ENCODE data around the gene EYA4. TPM values are rescaled to one million over a fixed set of nuclear protein-coding genes. Genes with fewer than 3 reads are reported as not detected.
A peak's percentile ranks its signal among the peaks of the same experiment; 100 is the strongest.

EYA4 gene
- polyA plus RNA-seq, 2 donors, result 0.02 to 0.04 TPM

DNA sequence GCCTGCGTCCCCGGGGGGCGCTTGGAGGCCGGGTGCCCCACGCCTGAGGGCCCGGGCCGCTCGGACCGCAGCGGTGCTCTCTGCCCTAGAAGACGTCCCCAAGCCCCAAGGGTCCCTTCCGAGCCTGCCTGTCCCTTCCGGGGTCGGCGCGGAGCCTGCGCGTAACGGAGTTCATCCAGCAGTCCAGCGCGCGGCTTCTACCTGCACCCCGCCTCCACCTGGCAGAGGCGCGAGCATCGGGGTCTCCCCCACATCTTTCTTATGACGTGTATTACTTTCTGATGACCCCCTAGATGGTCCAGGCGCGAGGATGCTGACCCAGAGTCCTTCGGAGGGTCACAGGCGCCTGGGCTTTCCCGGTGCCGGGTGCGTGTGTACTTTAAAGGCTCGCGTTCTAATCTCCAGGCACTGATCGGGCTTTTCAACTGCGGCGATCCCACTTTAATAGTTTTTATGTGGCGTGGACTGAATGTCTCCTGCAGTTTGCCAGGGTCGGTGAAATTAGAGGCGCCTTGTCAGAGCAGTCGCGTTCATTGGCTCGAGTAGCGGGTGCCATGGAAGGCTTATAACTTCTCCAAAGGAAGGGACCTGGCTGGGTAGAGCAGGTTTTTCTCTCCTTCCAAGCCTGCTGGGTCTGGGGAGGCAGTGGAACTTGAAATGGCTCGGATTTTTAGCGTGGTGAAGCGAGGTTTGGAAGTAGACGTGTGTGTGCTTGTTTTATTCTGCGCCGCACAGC, 912 bp downstream of the EYA4 start:
- Histone ChIP-seq H3K4me3 (ENCODE audit: low read depth in 1 of 2, low read length in 2 of 2) (peak overlapping the region; percentile 23 to 30), H3K9me3 (ENCODE audit: control insufficient read depth in 2 of 2, insufficient read depth in 1 of 2, low read depth in 1 of 2, low read length in 1 of 2) (no peaks in the 10 kb centered on the region), H3K27ac (ENCODE audit: low read depth in 2 of 2, low read length in 1 of 2) (no peak overlapping the region), H3K36me3 (ENCODE audit: control insufficient read depth in 2 of 2, insufficient read depth in 2 of 2, low read length in 1 of 2) (no peaks in the 10 kb centered on the region), H3K27me3 (ENCODE audit: control insufficient read depth in 1 of 2, insufficient read depth in 2 of 2, low read length in 2 of 2) (peaks cover 5 to 21% of the 10 kb centered on the region in 2 donors), H3K4me1 (ENCODE audit: control insufficient read depth in 2 of 2, insufficient read depth in 2 of 2, low read length in 1 of 2) (peaks cover 5 to 6% of the 10 kb centered on the region in 2 donors)
- WGBS, 2 donors, result 3 to 4% methylated on average over 52 of the region's 52 CpGs

DNA sequence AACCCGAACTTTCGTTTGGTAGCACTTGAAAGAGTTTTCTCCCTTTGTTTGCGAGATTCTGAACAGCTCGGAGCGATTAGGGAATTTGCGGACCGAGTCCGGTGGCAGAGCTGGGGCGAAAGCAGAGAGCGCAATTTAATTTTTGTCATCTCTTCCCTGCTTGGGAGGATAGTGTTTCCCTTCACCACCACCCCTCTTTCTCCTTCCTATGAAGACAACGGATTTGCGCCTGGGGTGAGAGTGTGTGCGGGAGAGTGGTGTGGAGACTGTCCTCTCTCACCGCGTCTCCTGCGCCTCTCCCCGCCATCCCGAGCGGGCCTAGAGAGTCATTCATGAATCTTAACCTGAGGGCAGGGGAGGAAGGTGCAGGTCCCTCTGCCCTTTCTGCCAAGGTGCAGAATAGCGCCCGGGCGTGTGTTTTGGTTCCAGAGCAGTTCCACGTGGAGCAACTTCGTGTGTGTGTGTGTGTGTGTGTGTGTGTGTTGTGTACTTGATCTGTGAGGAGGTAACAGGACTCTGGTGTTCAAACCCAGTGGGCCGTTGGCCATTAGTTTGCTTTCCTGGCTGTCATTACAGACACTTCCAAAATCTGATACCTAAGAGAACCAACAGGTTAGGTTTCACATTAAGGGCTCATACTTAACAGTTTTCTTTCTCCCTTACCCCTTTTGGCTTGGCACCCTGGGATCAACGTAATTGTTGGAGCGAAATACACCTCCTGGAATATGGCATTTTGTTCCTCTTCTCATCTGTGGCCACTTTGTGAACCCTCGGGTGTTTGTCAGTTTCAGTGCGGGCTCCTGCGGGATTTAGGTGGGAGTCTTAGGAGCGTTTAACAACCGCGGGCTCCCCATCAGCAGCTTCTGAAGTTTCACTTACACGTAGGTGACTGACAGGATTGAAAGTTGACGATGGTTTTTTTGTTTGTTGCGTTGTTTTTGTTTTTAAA, 1.8 kb downstream of the EYA4 start:
- Histone ChIP-seq H3K4me3 (ENCODE audit: low read depth in 1 of 2, low read length in 2 of 2) (peak overlapping the region in 1 of 2 donors; percentile 30), H3K27me3 (ENCODE audit: control insufficient read depth in 1 of 2, insufficient read depth in 2 of 2, low read length in 2 of 2) (peaks cover 5 to 21% of the 10 kb centered on the region in 2 donors), H3K9me3 (ENCODE audit: control insufficient read depth in 2 of 2, insufficient read depth in 1 of 2, low read depth in 1 of 2, low read length in 1 of 2) (no peaks in the 10 kb centered on the region), H3K36me3 (ENCODE audit: control insufficient read depth in 2 of 2, insufficient read depth in 2 of 2, low read length in 1 of 2) (no peaks in the 10 kb centered on the region), H3K27ac (ENCODE audit: low read depth in 2 of 2, low read length in 1 of 2) (no peak overlapping the region), H3K4me1 (ENCODE audit: control insufficient read depth in 2 of 2, insufficient read depth in 2 of 2, low read length in 1 of 2) (peaks cover 5 to 6% of the 10 kb centered on the region in 2 donors)
- WGBS, 2 donors, result 8 to 9% methylated on average over 36 of the region's 36 CpGs

DNA sequence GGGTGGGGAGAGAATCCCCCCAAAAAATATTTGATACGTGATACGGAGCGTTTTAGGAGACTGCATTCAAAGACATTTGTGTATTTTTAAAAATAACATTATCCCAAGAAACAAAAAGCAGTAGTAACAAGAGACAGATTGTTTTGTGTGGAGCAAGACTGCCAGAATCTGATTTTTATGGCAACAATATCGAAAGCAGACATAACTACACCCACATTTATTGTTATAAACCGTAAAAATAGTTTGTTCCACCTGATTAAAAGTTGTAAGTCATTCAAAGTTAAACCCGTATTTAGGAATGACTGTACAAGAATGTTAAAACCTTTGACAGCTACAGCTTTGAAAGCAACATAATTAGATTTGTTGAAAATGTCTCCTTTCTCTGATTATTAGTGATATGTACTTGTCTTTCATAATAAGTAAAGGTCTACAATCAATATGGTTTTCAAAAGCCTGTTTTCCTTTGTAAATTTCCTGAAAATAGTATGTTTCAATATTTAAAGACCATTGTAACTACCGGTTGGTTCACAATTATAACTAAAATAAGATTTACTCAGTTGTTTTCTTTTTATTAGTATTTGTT, 2.7 kb downstream of the EYA4 start:
- Histone ChIP-seq H3K27me3 (ENCODE audit: control insufficient read depth in 1 of 2, insufficient read depth in 2 of 2, low read length in 2 of 2) (peaks cover 5 to 21% of the 10 kb centered on the region in 2 donors), H3K36me3 (ENCODE audit: control insufficient read depth in 2 of 2, insufficient read depth in 2 of 2, low read length in 1 of 2) (no peaks in the 10 kb centered on the region), H3K9me3 (ENCODE audit: control insufficient read depth in 2 of 2, insufficient read depth in 1 of 2, low read depth in 1 of 2, low read length in 1 of 2) (no peaks in the 10 kb centered on the region), H3K27ac (ENCODE audit: low read depth in 2 of 2, low read length in 1 of 2) (no peak overlapping the region), H3K4me3 (ENCODE audit: low read depth in 1 of 2, low read length in 2 of 2) (no peak overlapping the region), H3K4me1 (ENCODE audit: control insufficient read depth in 2 of 2, insufficient read depth in 2 of 2, low read length in 1 of 2) (peaks cover 5 to 6% of the 10 kb centered on the region in 2 donors)
- WGBS, 2 donors, result 19 to 20% methylated on average over 7 of the region's 7 CpGs

DNA sequence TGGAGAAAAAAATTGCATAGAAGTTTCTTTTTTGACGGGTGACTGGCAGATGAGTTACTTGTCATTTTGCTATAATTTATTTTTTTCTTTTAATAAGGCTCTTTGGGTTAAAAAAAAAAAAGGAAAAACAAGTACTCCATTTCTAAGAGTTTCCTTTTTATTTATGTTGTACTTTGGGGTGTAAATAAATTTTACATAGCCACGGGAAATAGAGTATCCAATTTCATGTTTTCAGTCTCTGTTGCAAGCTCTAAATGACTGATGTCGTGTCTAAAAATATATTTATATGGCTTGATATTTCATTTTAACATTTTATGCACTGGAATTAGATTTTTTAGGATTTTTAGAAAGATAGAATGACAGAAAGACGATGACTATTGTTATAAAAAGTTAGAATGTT, 3.4 kb downstream of the EYA4 start:
- Histone ChIP-seq H3K9me3 (ENCODE audit: control insufficient read depth in 2 of 2, insufficient read depth in 1 of 2, low read depth in 1 of 2, low read length in 1 of 2) (no peaks in the 10 kb centered on the region), H3K4me1 (ENCODE audit: control insufficient read depth in 2 of 2, insufficient read depth in 2 of 2, low read length in 1 of 2) (peaks cover 5 to 6% of the 10 kb centered on the region in 2 donors), H3K27ac (ENCODE audit: low read depth in 2 of 2, low read length in 1 of 2) (no peak overlapping the region), H3K4me3 (ENCODE audit: low read depth in 1 of 2, low read length in 2 of 2) (no peak overlapping the region), H3K27me3 (ENCODE audit: control insufficient read depth in 1 of 2, insufficient read depth in 2 of 2, low read length in 2 of 2) (peaks cover 5 to 21% of the 10 kb centered on the region in 2 donors), H3K36me3 (ENCODE audit: control insufficient read depth in 2 of 2, insufficient read depth in 2 of 2, low read length in 1 of 2) (no peaks in the 10 kb centered on the region)
- WGBS, 2 donors, result 43 to 44% methylated on average over 4 of the region's 4 CpGs

DNA sequence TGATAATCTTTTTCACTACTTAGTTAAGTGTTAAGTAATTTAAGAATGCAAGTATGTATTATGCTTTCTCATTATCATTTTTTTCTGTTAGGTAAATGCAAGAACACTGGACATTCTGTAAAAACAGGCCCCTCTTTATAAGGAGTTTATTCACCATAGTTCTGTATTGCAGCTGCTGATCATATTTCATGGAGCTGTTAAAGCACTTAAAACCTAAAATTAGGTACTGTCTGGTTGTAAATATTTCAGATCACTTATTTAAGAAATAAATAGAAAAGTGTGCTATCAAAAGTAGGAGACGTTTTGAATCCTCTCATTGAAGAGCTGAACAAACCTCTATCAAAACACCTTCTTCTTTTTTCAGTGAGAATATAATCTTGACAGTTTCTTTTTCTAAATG, 3.9 kb downstream of the EYA4 start:
- no peaks in the 10 kb centered on the region for H3K36me3 ChIP-seq (ENCODE audit: control insufficient read depth in 2 of 2, insufficient read depth in 2 of 2, low read length in 1 of 2)
- H3K9me3 ChIP-seq (ENCODE audit: control insufficient read depth in 2 of 2, insufficient read depth in 1 of 2, low read depth in 1 of 2, low read length in 1 of 2), result no peaks in the 10 kb centered on the region
- no peak overlapping the region for H3K4me3 ChIP-seq (ENCODE audit: low read depth in 1 of 2, low read length in 2 of 2)
- 26 to 29% methylated on average over 1 of the region's 1 CpG for WGBS, 2 donors
- peaks cover 5 to 21% of the 10 kb centered on the region in 2 donors for H3K27me3 ChIP-seq (ENCODE audit: control insufficient read depth in 1 of 2, insufficient read depth in 2 of 2, low read length in 2 of 2)
- H3K27ac ChIP-seq (ENCODE audit: low read depth in 2 of 2, low read length in 1 of 2), result no peak overlapping the region
- H3K4me1 ChIP-seq (ENCODE audit: control insufficient read depth in 2 of 2, insufficient read depth in 2 of 2, low read length in 1 of 2), result peaks cover 5 to 6% of the 10 kb centered on the region in 2 donors

DNA sequence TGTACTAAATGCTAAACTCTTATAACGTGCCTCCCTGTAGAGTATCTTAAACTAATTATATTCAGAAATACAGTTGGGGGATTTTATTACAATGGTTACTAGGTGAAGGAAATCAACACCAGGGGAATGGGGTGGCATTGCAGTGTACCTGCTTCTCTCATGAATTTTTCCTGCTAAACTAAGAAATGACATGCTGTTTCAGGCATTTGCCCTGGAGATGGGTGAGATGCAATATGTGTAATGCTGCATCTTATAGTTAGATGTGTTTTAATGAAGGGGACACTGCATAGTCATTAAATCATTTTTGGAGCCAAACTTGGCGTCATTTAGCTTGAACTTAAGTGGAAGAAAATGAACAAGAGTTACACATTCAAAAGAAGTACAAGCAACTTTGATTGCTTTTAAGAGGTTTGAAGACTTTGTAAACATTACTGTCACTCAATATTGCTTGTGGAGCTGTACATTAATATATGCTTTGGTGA, 4.3 kb downstream of the EYA4 start:
- peaks cover 4 to 6% of the 10 kb centered on the region in 2 donors for H3K4me1 ChIP-seq (ENCODE audit: control insufficient read depth in 2 of 2, insufficient read depth in 2 of 2, low read length in 1 of 2)
- H3K27ac ChIP-seq (ENCODE audit: low read depth in 2 of 2, low read length in 1 of 2), result no peak overlapping the region
- H3K27me3 ChIP-seq (ENCODE audit: control insufficient read depth in 1 of 2, insufficient read depth in 2 of 2, low read length in 2 of 2), result peaks cover 4 to 21% of the 10 kb centered on the region in 2 donors
- H3K9me3 ChIP-seq (ENCODE audit: control insufficient read depth in 2 of 2, insufficient read depth in 1 of 2, low read depth in 1 of 2, low read length in 1 of 2), result no peaks in the 10 kb centered on the region
- H3K36me3 ChIP-seq (ENCODE audit: control insufficient read depth in 2 of 2, insufficient read depth in 2 of 2, low read length in 1 of 2), result no peaks in the 10 kb centered on the region
- no peak overlapping the region for H3K4me3 ChIP-seq (ENCODE audit: low read depth in 1 of 2, low read length in 2 of 2)
- WGBS, 2 donors, result 53 to 61% methylated on average over 2 of the region's 2 CpGs

DNA sequence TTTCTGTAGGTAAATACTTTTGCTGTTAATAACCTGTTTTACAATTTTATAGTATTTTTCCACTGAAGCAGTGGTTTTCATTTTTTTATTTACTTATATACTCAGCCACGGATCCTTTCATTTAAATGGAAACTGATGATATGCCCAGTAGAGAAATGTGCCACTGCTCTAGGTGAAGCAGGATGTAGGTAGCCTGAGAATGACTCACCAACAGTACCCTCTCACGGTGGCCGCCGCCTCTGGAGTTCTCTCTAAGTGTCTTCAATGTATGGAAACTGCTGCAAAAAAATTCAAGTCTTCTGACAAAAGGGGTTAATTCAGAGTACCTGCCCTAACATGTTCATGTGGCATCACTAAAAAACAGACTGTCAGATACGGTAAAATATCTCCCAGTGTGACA, 6.4 kb downstream of the EYA4 start:
- H3K27me3 ChIP-seq (ENCODE audit: control insufficient read depth in 1 of 2, insufficient read depth in 2 of 2, low read length in 2 of 2), result peaks cover 0 to 7% of the 10 kb centered on the region in 2 donors
- 54 to 73% methylated on average over 5 of the region's 5 CpGs for WGBS, 2 donors

DNA sequence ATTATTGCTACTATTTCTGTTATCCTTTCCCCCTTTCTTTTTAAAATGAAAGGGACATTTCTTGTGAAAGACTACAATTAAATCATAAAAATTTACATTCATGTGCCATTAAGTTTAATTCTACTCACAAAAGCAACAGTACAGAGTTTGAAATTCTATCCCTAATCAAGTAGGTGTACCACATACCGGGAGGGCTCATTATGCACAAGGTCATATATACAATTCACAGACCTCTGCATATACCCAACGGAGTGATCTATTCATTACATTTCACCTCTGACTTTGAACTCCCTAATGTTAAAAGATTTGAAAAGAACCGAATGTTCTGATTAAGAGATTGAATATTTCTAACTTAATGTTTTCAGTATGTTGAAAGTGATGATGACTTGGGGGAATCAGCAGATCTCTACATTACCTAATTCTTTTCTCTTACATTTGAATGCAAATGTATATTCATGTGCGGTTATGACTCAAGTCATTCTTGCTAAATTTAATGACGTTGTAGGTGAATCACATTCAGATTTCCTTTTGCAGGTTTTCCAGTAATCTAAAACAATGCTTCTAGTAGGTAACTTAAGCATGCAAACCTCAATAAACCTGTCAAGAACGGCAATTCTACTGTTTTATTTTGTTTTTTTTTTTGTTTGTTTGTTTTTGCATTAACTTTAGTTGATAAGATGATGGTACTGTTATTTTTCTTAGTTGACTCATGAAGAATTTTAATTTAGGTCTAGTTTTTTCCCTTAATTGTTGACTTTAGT, 7.3 kb downstream of the EYA4 start:
- peaks cover 0 to under 1% of the 10 kb centered on the region in 2 donors for H3K27me3 ChIP-seq (ENCODE audit: control insufficient read depth in 1 of 2, insufficient read depth in 2 of 2, low read length in 2 of 2)
- no peak overlapping the region for H3K27ac ChIP-seq (ENCODE audit: low read depth in 2 of 2, low read length in 1 of 2)
- H3K4me1 ChIP-seq (ENCODE audit: control insufficient read depth in 2 of 2, insufficient read depth in 2 of 2, low read length in 1 of 2), result no peaks in the 10 kb centered on the region
- whole genome bisulfite sequencing, 2 donors, result 64 to 70% methylated on average over 6 of the region's 6 CpGs
- no peak overlapping the region for H3K4me3 ChIP-seq (ENCODE audit: low read depth in 1 of 2, low read length in 2 of 2)
- no peaks in the 10 kb centered on the region for H3K36me3 ChIP-seq (ENCODE audit: control insufficient read depth in 2 of 2, insufficient read depth in 2 of 2, low read length in 1 of 2)
- no peaks in the 10 kb centered on the region for H3K9me3 ChIP-seq (ENCODE audit: control insufficient read depth in 2 of 2, insufficient read depth in 1 of 2, low read depth in 1 of 2, low read length in 1 of 2)

More for the DNA sequence above, 6.4 kb downstream of the EYA4 start:
- H3K9me3 ChIP-seq (ENCODE audit: control insufficient read depth in 2 of 2, insufficient read depth in 1 of 2, low read depth in 1 of 2, low read length in 1 of 2), result no peaks in the 10 kb centered on the region
- no peak overlapping the region for H3K4me3 ChIP-seq (ENCODE audit: low read depth in 1 of 2, low read length in 2 of 2)
- peaks cover 0 to 5% of the 10 kb centered on the region in 2 donors for H3K4me1 ChIP-seq (ENCODE audit: control insufficient read depth in 2 of 2, insufficient read depth in 2 of 2, low read length in 1 of 2)
- H3K36me3 ChIP-seq (ENCODE audit: control insufficient read depth in 2 of 2, insufficient read depth in 2 of 2, low read length in 1 of 2), result no peaks in the 10 kb centered on the region
- no peak overlapping the region for H3K27ac ChIP-seq (ENCODE audit: low read depth in 2 of 2, low read length in 1 of 2)

DNA sequence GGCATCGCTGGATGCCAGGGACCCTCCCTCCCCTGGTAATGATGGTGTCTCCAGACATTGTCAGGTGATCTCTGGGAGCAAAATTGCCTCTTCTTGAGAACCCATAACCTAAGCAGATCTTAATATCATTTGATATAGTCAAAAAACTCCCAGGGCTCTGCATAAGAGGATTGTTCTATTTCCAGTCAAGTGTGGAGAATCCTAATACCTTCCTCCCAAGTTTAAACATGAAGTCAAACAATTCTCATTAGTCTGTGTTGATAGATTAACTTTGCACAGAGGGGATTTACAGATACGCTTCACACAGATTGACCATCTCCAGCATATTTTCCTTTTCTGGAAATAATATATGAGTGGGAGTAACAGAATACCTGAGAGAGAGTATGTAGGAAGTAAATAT, 10.5 kb downstream of the EYA4 start:
- Histone ChIP-seq H3K27ac (ENCODE audit: low read depth in 2 of 2, low read length in 1 of 2) (no peak overlapping the region), H3K27me3 (ENCODE audit: control insufficient read depth in 1 of 2, insufficient read depth in 2 of 2, low read length in 2 of 2) (no peaks in the 10 kb centered on the region), H3K36me3 (ENCODE audit: control insufficient read depth in 2 of 2, insufficient read depth in 2 of 2, low read length in 1 of 2) (no peaks in the 10 kb centered on the region), H3K4me1 (ENCODE audit: control insufficient read depth in 2 of 2, insufficient read depth in 2 of 2, low read length in 1 of 2) (no peaks in the 10 kb centered on the region), H3K9me3 (ENCODE audit: control insufficient read depth in 2 of 2, insufficient read depth in 1 of 2, low read depth in 1 of 2, low read length in 1 of 2) (no peaks in the 10 kb centered on the region), H3K4me3 (ENCODE audit: low read depth in 1 of 2, low read length in 2 of 2) (no peak overlapping the region)
- 71 to 77% methylated on average over 2 of the region's 2 CpGs for WGBS, 2 donors

Measured in esophagus (tissue), 2 donors.